Calu3 (cell line): ENCODE data around the gene KRT222. TPM values are rescaled to one million over a fixed set of nuclear protein-coding genes. Genes with fewer than 3 reads are reported as not detected.

Experiments
- Bru-seq: library from RNA; stranded (reverse); fragments of 400-500 nt; gene quantifications from one replicate; lab custom pipeline; 2021; lab: Mats Ljungman, UMichigan
- BruChase-seq, 2 experiments: library from RNA; stranded (reverse); fragments of 400-500 nt; gene quantifications; one replicate each; lab custom pipeline; 2021; lab: Mats Ljungman, UMichigan
- BruUV-seq: library from RNA; stranded (reverse); fragments of 400-500 nt; replicated peaks from 2 replicates; lab custom pipeline; 2021; lab: Mats Ljungman, UMichigan
- CTCF ChIA-PET: fragments of 300-600 bp; sonication (Branson Sonifier 250); formaldehyde crosslinking; loops from one replicate; lab custom pipeline; 2022; ENCODE audit warnings: antibody characterized with exemption; lab: Charles Lee
- DNase-seq: peaks from one replicate; pipeline ENCODE4 v3.0.0; 2022
- H3K27ac Mint-ChIP-seq: one replicate; pipeline ENCODE4 v1.8.0; 2022; ENCODE audit warnings: mixed read lengths; ENCODE audit not compliant: unreplicated experiment
- H3K27me3 Mint-ChIP-seq: one replicate; pipeline ENCODE4 v1.8.0; 2022; ENCODE audit warnings: mixed read lengths; ENCODE audit not compliant: unreplicated experiment
- H3K36me3 Mint-ChIP-seq: one replicate; pipeline ENCODE4 v1.8.0; 2022; ENCODE audit warnings: mild to moderate bottlenecking, moderate library complexity, mixed read lengths; ENCODE audit not compliant: insufficient read depth, unreplicated experiment
- H3K4me1 Mint-ChIP-seq: one replicate; pipeline ENCODE4 v1.8.0; 2022; ENCODE audit warnings: mild to moderate bottlenecking, low read depth, mixed read lengths; ENCODE audit not compliant: unreplicated experiment
- H3K4me3 Mint-ChIP-seq: one replicate; pipeline ENCODE4 v1.8.0; 2022; ENCODE audit warnings: mild to moderate bottlenecking, low read depth, moderate library complexity, mixed read lengths; ENCODE audit not compliant: unreplicated experiment
- H3K9me3 Mint-ChIP-seq: one replicate; pipeline ENCODE4 v1.8.0; 2022; ENCODE audit warnings: low read depth, mixed read lengths; ENCODE audit not compliant: unreplicated experiment
- CTCF ChIP-seq: fragments of 200-600 bp; IDR thresholded peaks from one replicate; pipeline ENCODE4 v1.8.0; 2022; ENCODE audit warnings: antibody characterized with exemption; ENCODE audit not compliant: unreplicated experiment
- intact Hi-C: fragments of 100-400 bp; cut with micrococcal nuclease; formaldehyde crosslinking; loops from one replicate; pipeline ENCODE4 v1.10.0; 2022; ENCODE audit not compliant: unreplicated experiment
- long read RNA-seq: library from polyadenylated mRNA; stranded (forward); transcript quantifications from one replicate; pipeline ENCODE4 v2.0.0, GENCODE V29; 2022
- total RNA-seq: library from RNA; stranded (reverse); gene quantifications from 2 replicates; pipeline ENCODE4 v1.2.3, GENCODE V29; 2022

The KRT222 gene
- not detected in 2 replicates for total RNA-seq
- percentile 14 among the genes with signal in this experiment for Bru-seq, nascent RNA
- percentile 21 among the genes with signal in this experiment for BruChase-seq, experiment 1, labeled RNA remaining after a 6-hour chase
- not detected for BruChase-seq, experiment 2, labeled RNA remaining after a 2-hour chase
- long read RNA-seq = 0 reads

DNA sequence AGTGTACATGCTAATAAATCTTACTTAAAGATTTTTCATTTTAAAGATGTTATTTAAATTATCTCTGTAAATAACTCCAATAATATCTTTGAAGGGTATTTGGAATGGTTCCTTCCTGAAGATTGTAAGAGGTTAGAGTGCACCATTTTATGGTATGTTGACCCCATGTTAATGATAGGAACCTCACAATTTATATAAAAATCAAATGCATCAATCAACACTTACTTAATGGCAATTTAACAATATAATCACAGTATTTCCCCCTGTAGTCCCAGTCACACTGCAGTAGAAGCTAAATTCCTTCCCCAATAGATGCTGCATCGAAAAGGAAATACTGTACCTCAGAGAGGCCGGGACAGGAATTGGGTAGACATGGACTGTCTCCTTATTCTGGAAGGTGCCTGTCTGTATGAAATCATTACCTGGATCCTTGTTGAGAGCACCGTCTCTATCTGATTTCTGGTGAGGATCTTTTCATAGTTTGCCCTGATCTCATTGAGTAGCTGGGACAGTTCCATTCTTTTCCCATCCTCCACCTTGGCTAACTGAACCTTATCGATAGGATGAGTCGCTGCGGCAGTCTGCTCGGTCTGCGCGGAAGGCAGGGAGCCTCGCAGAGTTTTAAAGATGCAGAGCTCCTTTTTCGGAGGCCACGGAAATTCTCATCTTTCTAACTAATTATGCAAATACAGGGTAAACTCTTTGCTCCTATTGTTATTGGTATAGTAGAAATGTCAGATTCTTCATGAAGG is at the start of gene KRT222:
TSS of gene KRT222 (minus strand) at position 596 of the 752 bp plus-strand sequence. CDS start at position 518, 78 bp downstream.
- intact Hi-C loops = loop anchor here (1.0 kb wide), 1 partner anchor 16 kb away; no protein-coding TSS in a partner anchor
- no TSS peak for BruUV-seq
- Mint-ChIP-seq H3K4me3 (peak within 1 kb of the TSS; percentile 46), H3K36me3 (no peaks in the 10 kb centered on the region), H3K27ac (no peak within 1 kb of the TSS), H3K9me3 (no peaks in the 10 kb centered on the region), H3K27me3 (peaks cover 86% of the 10 kb centered on the region), H3K4me1 (peaks cover 19% of the 10 kb centered on the region)
- CTCF ChIA-PET = interaction anchor here (0.6 to 7.1 kb wide), 29 partner anchors 8 to 891 kb away, joined by 3 to 55 read pairs (median 4); partner anchors contain the start of gene SMARCE1
- DNase-seq = no peak
- no peak for TF ChIP-seq CTCF

GRCh38 chr17:40714473-40714872 is 49.5 kb upstream of the KRT222 start:
- H3K36me3 Mint-ChIP-seq = no peaks in the 10 kb centered on the region
- no peak overlapping the region for H3K4me3 Mint-ChIP-seq
- intact Hi-C loops = loop anchor here (1.0 to 10.0 kb wide), 2 partner anchors 310 to 513 kb away; no protein-coding TSS in a partner anchor
- BruUV-seq = no TSS peak
- peak; percentile 66 for TF ChIP-seq CTCF
- CTCF ChIA-PET = interaction anchor here (1.2 to 1.4 kb wide), 3 partner anchors 18 to 431 kb away, joined by 3 to 4 read pairs (median 3); no protein-coding TSS in a partner anchor
- no peak overlapping the region for H3K27ac Mint-ChIP-seq
- no peaks in the 10 kb centered on the region for H3K4me1 Mint-ChIP-seq
- no peak for DNase-seq
- H3K27me3 Mint-ChIP-seq = peaks cover 60% of the 10 kb centered on the region
- H3K9me3 Mint-ChIP-seq = no peaks in the 10 kb centered on the region

DNA sequence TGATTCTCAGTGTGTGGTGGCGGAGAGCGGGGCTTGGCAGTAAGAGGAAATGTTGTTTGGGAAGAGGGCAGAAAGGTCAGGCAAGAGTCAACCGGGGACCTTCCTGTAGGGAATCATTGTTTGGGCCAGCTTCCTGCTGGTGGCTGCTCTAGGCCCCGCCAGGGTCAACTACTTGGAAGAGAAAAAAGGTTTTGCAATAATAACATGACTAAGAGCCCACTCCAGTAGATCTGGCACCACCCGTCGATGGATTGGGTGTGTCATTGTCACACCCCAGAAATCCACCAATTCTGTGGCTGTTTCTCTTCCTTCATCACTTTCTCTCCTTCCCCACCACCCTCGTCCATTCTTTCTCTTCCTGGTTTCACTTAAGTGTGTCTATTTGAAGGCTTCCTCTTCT is 42.8 kb upstream of the KRT222 start:
- H3K36me3 Mint-ChIP-seq = no peaks in the 10 kb centered on the region
- no peak for TF ChIP-seq CTCF
- peaks cover 14% of the 10 kb centered on the region for H3K27me3 Mint-ChIP-seq
- no peak overlapping the region for H3K4me3 Mint-ChIP-seq
- H3K4me1 Mint-ChIP-seq = peaks cover 36% of the 10 kb centered on the region
- H3K9me3 Mint-ChIP-seq = no peaks in the 10 kb centered on the region
- BruUV-seq = no TSS peak
- DNase-seq = peak; percentile 92
- peak overlapping the region; percentile 14 for H3K27ac Mint-ChIP-seq
- intact Hi-C loops = no loop called here
- CTCF ChIA-PET = interaction anchor here (0.5 to 9.8 kb wide), 21 partner anchors 11 to 1089 kb away, joined by 3 to 205 read pairs (median 4); no protein-coding TSS in a partner anchor

GRCh38 chr17:40705584-40705983 is 40.6 kb upstream of the KRT222 start:
- CTCF ChIA-PET = interaction anchor here (0.6 to 9.8 kb wide), 51 partner anchors 10 to 1332 kb away, joined by 3 to 205 read pairs (median 4); partner anchors contain the start of genes KRT222, KRT25, KRT26 and MIEN1
- H3K36me3 Mint-ChIP-seq = no peaks in the 10 kb centered on the region

More at GRCh38 chr17:40705584-40705983, 40.6 kb upstream of the KRT222 start:
- no peak overlapping the region for H3K27ac Mint-ChIP-seq
- H3K27me3 Mint-ChIP-seq = no peaks in the 10 kb centered on the region
- BruUV-seq = no TSS peak
- H3K4me3 Mint-ChIP-seq = no peak overlapping the region
- no peaks in the 10 kb centered on the region for H3K9me3 Mint-ChIP-seq
- H3K4me1 Mint-ChIP-seq = peaks cover 44% of the 10 kb centered on the region
- no peak for DNase-seq
- intact Hi-C loops = no loop called here
- no peak for TF ChIP-seq CTCF
